DND-41 (cell line): ENCODE measurements around the gene C1orf198.

Experiments
- ATAC-seq: fragments of 200-7000 bp; cut with Tn5 transposase; 3 replicates; pipeline ENCODE4 v1.9.1; 2021; ENCODE audit warnings: low read depth; ENCODE audit not compliant: insufficient read depth
- DNase-seq: peaks from one replicate; pipeline ENCODE4 v3.0.0-alpha.2; 2020
- H2AFZ ChIP-seq: 2 replicates; pipeline ENCODE4 v1.6.0; 2012; ENCODE audit warnings: low read depth, low read length
- H3K27ac ChIP-seq: 2 replicates; pipeline ENCODE4 v1.5.1; 2012; ENCODE audit warnings: low read length, inconsistent platforms
- H3K27me3 ChIP-seq: fragments of 200-600 bp; sonication (generic); 2 replicates; pipeline ENCODE4 v1.6.0; 2012; ENCODE audit warnings: low read length, mild to moderate bottlenecking, inconsistent platforms; ENCODE audit not compliant: insufficient read depth, poor library complexity
- H3K36me3 ChIP-seq: 2 replicates; pipeline ENCODE4 v1.5.1; 2012; ENCODE audit warnings: low read length, inconsistent platforms; ENCODE audit not compliant: insufficient read depth
- H3K4me1 ChIP-seq: 2 replicates; pipeline ENCODE4 v1.5.1; 2012; ENCODE audit warnings: mild to moderate bottlenecking, low read length; ENCODE audit not compliant: insufficient read depth
- H3K4me2 ChIP-seq: 2 replicates; pipeline ENCODE4 v1.6.0; 2012; ENCODE audit warnings: mild to moderate bottlenecking, moderate library complexity, low read length, inconsistent platforms; ENCODE audit not compliant: insufficient read depth
- H3K4me3 ChIP-seq, 2 experiments: fragments of 200-600 bp in 1 of 2; shearing (Covaris generic) in 1 of 2; 2 replicates each; pipeline ENCODE4 v1.5.1; 2012 to 2016; ENCODE audit warnings: inconsistent platforms in 2 of 2, low read length in 2 of 2, mild to moderate bottlenecking in 2 of 2, low read depth in 1 of 2, moderate library complexity in 1 of 2
- H3K79me2 ChIP-seq: 2 replicates; pipeline ENCODE4 v1.6.0; 2012; ENCODE audit warnings: low read length, inconsistent platforms; ENCODE audit not compliant: insufficient read depth
- H3K9ac ChIP-seq: 2 replicates; pipeline ENCODE4 v1.6.0; 2012; ENCODE audit warnings: low read depth, mild to moderate bottlenecking, inconsistent platforms, low read length, moderate library complexity
- H3K9me3 ChIP-seq: 2 replicates; pipeline ENCODE4 v1.5.1; 2012; ENCODE audit warnings: low read length, moderate library complexity, mild to moderate bottlenecking, inconsistent platforms; ENCODE audit not compliant: insufficient read depth, severe bottlenecking
- H4K20me1 ChIP-seq: 2 replicates; pipeline ENCODE4 v1.6.0; 2012; ENCODE audit warnings: low read length; ENCODE audit not compliant: insufficient read depth
- CTCF ChIP-seq: IDR thresholded peaks from 2 replicates; pipeline ENCODE4 v1.5.1; 2012; ENCODE audit warnings: borderline replicate concordance, low read length, moderate library complexity, mild to moderate bottlenecking; ENCODE audit not compliant: poor library complexity, severe bottlenecking; ENCODE audit errors: extremely low read depth
- EZH2 ChIP-seq: IDR thresholded peaks from 3 replicates; pipeline ENCODE4 v1.6.1; 2012; ENCODE audit warnings: borderline replicate concordance, low read depth, mild to moderate bottlenecking, moderate library complexity, low read length, inconsistent platforms; ENCODE audit not compliant: severe bottlenecking

Gene C1orf198

GRCh38 chr1:230819976-230820375, 48.3 kb downstream of the C1orf198 start:
- DNase-seq: no peak
- no peaks in the 10 kb centered on the region for H3K9me3 ChIP-seq
- peaks cover 13% of the 10 kb centered on the region for H3K27me3 ChIP-seq
- TF ChIP-seq CTCF (no peak), EZH2 (no peak)
- H2AFZ ChIP-seq: no peak overlapping the region
- H3K9ac ChIP-seq: no peak overlapping the region
- H3K4me2 ChIP-seq: no peak overlapping the region
- no peaks in the 10 kb centered on the region for H3K79me2 ChIP-seq
- no peaks in the 10 kb centered on the region for H3K36me3 ChIP-seq
- no peak for ATAC-seq
- H4K20me1 ChIP-seq: no peaks in the 10 kb centered on the region
- H3K4me1 ChIP-seq: no peaks in the 10 kb centered on the region
- no peak overlapping the region for H3K4me3 ChIP-seq
- H3K27ac ChIP-seq: no peak overlapping the region

DNA sequence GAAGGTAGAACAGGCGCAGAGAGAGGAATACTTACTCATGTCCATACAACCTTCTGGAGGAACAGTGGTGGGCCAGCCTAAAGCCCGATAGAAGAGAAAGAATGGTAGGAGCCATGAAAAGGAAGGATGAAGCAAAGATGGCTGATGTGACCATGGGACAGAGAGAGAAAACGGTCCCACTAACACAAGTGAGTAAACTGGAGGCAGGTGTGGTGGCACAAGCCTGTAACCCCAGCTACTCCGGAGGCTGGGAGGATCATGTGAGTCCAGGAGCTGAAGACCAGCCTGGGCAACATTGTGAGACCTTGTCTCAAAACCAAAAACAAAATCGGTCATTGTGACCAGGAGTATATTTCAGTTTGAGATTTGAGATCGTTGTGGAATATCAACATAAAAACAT, 49.4 kb downstream of the C1orf198 start:
- H3K27me3 ChIP-seq: peaks cover 6% of the 10 kb centered on the region
- ATAC-seq: no peak
- H3K36me3 ChIP-seq: no peaks in the 10 kb centered on the region
- no peak for TF ChIP-seq EZH2
- TF ChIP-seq CTCF: no peak
- H3K9me3 ChIP-seq: no peaks in the 10 kb centered on the region
- H3K79me2 ChIP-seq: no peaks in the 10 kb centered on the region
- no peak overlapping the region for H3K4me3 ChIP-seq
- no peak overlapping the region for H3K9ac ChIP-seq
- no peak for DNase-seq
- H2AFZ ChIP-seq: no peak overlapping the region
- H3K4me1 ChIP-seq: no peaks in the 10 kb centered on the region
- no peak overlapping the region for H3K27ac ChIP-seq
- no peaks in the 10 kb centered on the region for H4K20me1 ChIP-seq
- no peak overlapping the region for H3K4me2 ChIP-seq

DNA sequence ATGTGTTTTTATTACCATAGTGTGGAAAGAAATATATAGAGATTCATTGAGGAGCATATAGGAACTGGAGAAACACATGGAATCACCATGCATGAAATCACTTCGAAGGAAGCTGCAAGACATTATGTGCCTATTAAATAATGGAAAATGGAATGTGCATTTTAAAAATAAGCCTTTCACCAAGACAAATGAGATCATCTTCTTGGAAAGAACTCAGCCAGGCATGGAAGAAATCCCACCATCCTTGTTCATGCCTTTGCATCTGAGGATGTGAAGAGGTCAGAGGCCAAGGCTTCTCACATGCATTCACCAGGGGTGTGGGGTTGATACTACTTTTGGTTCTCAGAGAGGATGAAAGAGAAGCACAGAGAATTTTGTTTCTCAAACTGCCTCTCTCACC, 50.0 kb downstream of the C1orf198 start:
- DNase-seq: no peak
- no peak for TF ChIP-seq EZH2
- TF ChIP-seq CTCF: no peak
- no peaks in the 10 kb centered on the region for H4K20me1 ChIP-seq
- H3K4me1 ChIP-seq: no peaks in the 10 kb centered on the region
- no peaks in the 10 kb centered on the region for H3K36me3 ChIP-seq
- ATAC-seq: no peak
- H3K27me3 ChIP-seq: peaks cover 5% of the 10 kb centered on the region
- H3K4me2 ChIP-seq: no peak overlapping the region
- no peak overlapping the region for H3K9ac ChIP-seq
- no peak overlapping the region for H3K27ac ChIP-seq
- no peak overlapping the region for H2AFZ ChIP-seq
- no peaks in the 10 kb centered on the region for H3K79me2 ChIP-seq
- no peak overlapping the region for H3K4me3 ChIP-seq
- H3K9me3 ChIP-seq: no peaks in the 10 kb centered on the region

GRCh38 chr1:230816018-230816417, 52.3 kb downstream of the C1orf198 start:
- ATAC-seq (no peak), DNase-seq (no peak)
- TF ChIP-seq EZH2 (no peak), CTCF (no peak)
- Histone ChIP-seq H3K27me3 (peaks cover 4% of the 10 kb centered on the region), H3K9me3 (peaks cover 5% of the 10 kb centered on the region), H3K36me3 (no peaks in the 10 kb centered on the region), H3K4me2 (no peak overlapping the region), H4K20me1 (no peaks in the 10 kb centered on the region), H3K4me1 (no peaks in the 10 kb centered on the region), H3K4me3 (no peak overlapping the region), H3K79me2 (no peaks in the 10 kb centered on the region), H2AFZ (no peak overlapping the region), H3K9ac (no peak overlapping the region), H3K27ac (no peak overlapping the region)
